Mucosa of descending colon (tissue), 3 donors: ENCODE data around the gene CHD9NB. TPM values are rescaled to one million over a fixed set of nuclear protein-coding genes. Genes with fewer than 3 reads are reported as not detected.
A peak's percentile ranks its signal among the peaks of the same experiment; 100 is the strongest.
"Not testable (repeated sequence)": the region's sequence is repeated elsewhere in the genome, so short reads cannot be mapped to it uniquely, and the experiment has no call there.

Experiments
- ATAC-seq: fragments of 200-7000 bp; cut with Tn5 transposase; one replicate; pipeline ENCODE4 v1.9.1; 2020; ENCODE audit warnings: mild to moderate bottlenecking, moderate library complexity
- DNase-seq, 3 donors: peaks; one replicate each; pipeline ENCODE4 v3.0.0-alpha.2; 2020
- H3K36me3 ChIP-seq: fragments of 200-600 bp; one replicate; pipeline ENCODE4 v1.8.0; 2021; ENCODE audit warnings: low read depth, mild to moderate bottlenecking
- H3K4me1 ChIP-seq: fragments of 200-600 bp; one replicate; pipeline ENCODE4 v1.8.0; 2021; ENCODE audit warnings: low read depth, mild to moderate bottlenecking
- H3K4me3 ChIP-seq: fragments of 200-600 bp; one replicate; pipeline ENCODE4 v1.8.0; 2021; ENCODE audit warnings: mild to moderate bottlenecking
- H3K9me3 ChIP-seq: fragments of 200-600 bp; one replicate; pipeline ENCODE4 v1.8.0; 2021; ENCODE audit warnings: mild to moderate bottlenecking
- CTCF ChIP-seq: fragments of 200-600 bp; IDR thresholded peaks from one replicate; pipeline ENCODE4 v1.8.0; 2022; ENCODE audit warnings: antibody characterized with exemption, mild to moderate bottlenecking
- intact Hi-C, 2 donors: fragments of 100-400 bp; cut with DNase I in 1 of 2; cut with micrococcal nuclease in 1 of 2; formaldehyde crosslinking; loops; one replicate each; pipeline versions ENCODE4 v1.11.0 to v1.11.1; 2022; cut with DNase I, micrococcal nuclease
- total RNA-seq, 3 donors: library from RNA; stranded (reverse); fragmentation: NEBNext Ultra II Directional in 2 of 3; extraction: Animal tissue kit (Norgen Biotek cat#: 25700) in 2 of 3; gene quantifications; one replicate each; pipeline versions ENCODE4 v1.2.1 to v1.2.4, GENCODE V29; 2021 to 2023
- donor health status: DM: no; HTN: no; CAD: no; lungs with moderate emphysema.
- donor health status: DM: no; HTN: no; CAD: no.
- donor health status: DM: no; HTN: yes; CAD: no.

Gene CHD9NB
- total RNA-seq, 3 donors from 2014 or later = 2.3 to 5.3 (median 5.2) TPM

GRCh38 chr16:53055541-53056391 lies 3.1 kb upstream of the CHD9NB start:
- peak in 1 of 3 donors; percentile 77 for DNase-seq
- peak overlapping the region; percentile 67 for H3K4me3 ChIP-seq
- H3K9me3 ChIP-seq = no peaks in the 10 kb centered on the region
- H3K4me1 ChIP-seq = peaks cover 26% of the 10 kb centered on the region
- no peak for TF ChIP-seq CTCF
- no peaks in the 10 kb centered on the region for H3K36me3 ChIP-seq
- peak; percentile 13 for ATAC-seq
- intact Hi-C loops = loop anchor here (5.0 to 10.0 kb wide), 3 partner anchors 47 to 149 kb away; no protein-coding TSS in a partner anchor

- no peaks in the 10 kb centered on the region for H3K9me3 ChIP-seq
- peak within 1 kb of the TSS; percentile 67 for H3K4me3 ChIP-seq
- peak; percentile 100 for TF ChIP-seq CTCF
- DNase-seq (peak; percentile 89 to 93 (median 91)), ATAC-seq (peak; percentile 90)
- no peaks in the 10 kb centered on the region for H3K36me3 ChIP-seq
- H3K4me1 ChIP-seq = peaks cover 26% of the 10 kb centered on the region
- intact Hi-C loops = loop anchor here (5.0 to 10.0 kb wide), 3 partner anchors 47 to 150 kb away; no protein-coding TSS in a partner anchor
Observed at GRCh38 chr16:53054670-53055485, 2.2 kb upstream of the CHD9NB start, which contains the start of gene CHD9. Gene CHD9 (plus strand): TSS chr16:53054991. CDS start chr16:53156090, 101,099 bp downstream.

GRCh38 chr16:53053967-53054669 lies 1.4 kb upstream of the CHD9NB start:
- peak overlapping the region; percentile 67 for H3K4me3 ChIP-seq
- DNase-seq = peak; percentile 63 to 73 (median 71)
- peaks cover 29% of the 10 kb centered on the region for H3K4me1 ChIP-seq
- no peaks in the 10 kb centered on the region for H3K9me3 ChIP-seq
- H3K36me3 ChIP-seq = no peaks in the 10 kb centered on the region
- peak; percentile 34 for ATAC-seq
- no peak for TF ChIP-seq CTCF
- intact Hi-C loops = loop anchor here (10.0 kb wide), 2 partner anchors 81 to 151 kb away; no protein-coding TSS in a partner anchor

- not testable (repeated sequence) for H3K4me3 ChIP-seq, DNase-seq, H3K36me3 ChIP-seq, ATAC-seq, H3K9me3 ChIP-seq
- H3K4me1 ChIP-seq = peaks cover 38% of the 10 kb centered on the region
- intact Hi-C loops = loop anchor here (10.0 kb wide), 2 partner anchors 84 to 154 kb away; no protein-coding TSS in a partner anchor
Observed at GRCh38 chr16:53051255-53051654, 1.4 kb downstream of the CHD9NB start.

GRCh38 chr16:53048139-53048915 lies 4.4 kb downstream of the CHD9NB start:
- ATAC-seq (peak; percentile 50), DNase-seq (peak in 2 of 3 donors; percentile 56 to 62)
- Histone ChIP-seq H3K4me1 (peaks cover 45% of the 10 kb centered on the region), H3K9me3 (no peaks in the 10 kb centered on the region), H3K36me3 (no peaks in the 10 kb centered on the region), H3K4me3 (no peak overlapping the region)
- no peak for TF ChIP-seq CTCF
- intact Hi-C loops = loop anchor here in 1 of 2 donors (10.0 kb wide), 1 partner anchor 236 kb away; no protein-coding TSS in a partner anchor

- peaks cover 46% of the 10 kb centered on the region for H3K4me1 ChIP-seq
- not testable (repeated sequence) for H3K9me3 ChIP-seq, H3K36me3 ChIP-seq, H3K4me3 ChIP-seq
- peak; percentile 47 for ATAC-seq
- intact Hi-C loops = loop anchor here in 1 of 2 donors (10.0 kb wide), 1 partner anchor 237 kb away; no protein-coding TSS in a partner anchor
- peak in 2 of 3 donors; percentile 65 to 68 for DNase-seq
Observed at GRCh38 chr16:53047515-53047914, 5.2 kb downstream of the CHD9NB start.
